IPS DF 6.9 (cell line): ENCODE measurements around the gene SLC9A6.
"Not testable (repeated sequence)": the region's sequence is repeated elsewhere in the genome, so short reads cannot be mapped to it uniquely, and the experiment has no call there.

Experiments
- DNase-seq: peaks from one replicate; pipeline ENCODE4 v3.0.0-alpha.2; 2013; ENCODE audit warnings: low read depth, low spot score
- H3K27ac ChIP-seq: one replicate; pipeline ENCODE4 v1.5.1; 2013; ENCODE audit warnings: low read length, control low read depth
- H3K27me3 ChIP-seq: 2 replicates; pipeline ENCODE4 v1.6.1; 2013; ENCODE audit warnings: mild to moderate bottlenecking, low read length; ENCODE audit not compliant: control insufficient read depth, insufficient read depth
- H3K36me3 ChIP-seq: 2 replicates; pipeline ENCODE4 v1.6.1; 2013; ENCODE audit warnings: low read length; ENCODE audit not compliant: control insufficient read depth, insufficient read depth
- H3K4me1 ChIP-seq: 2 replicates; pipeline ENCODE4 v1.6.1; 2013; ENCODE audit warnings: low read length; ENCODE audit not compliant: control insufficient read depth, insufficient read depth
- H3K4me3 ChIP-seq: 2 replicates; pipeline ENCODE4 v1.5.1; 2013; ENCODE audit warnings: mild to moderate bottlenecking, low read length
- H3K9me3 ChIP-seq: 2 replicates; pipeline ENCODE4 v1.6.1; 2013; ENCODE audit warnings: low read length, inconsistent platforms; ENCODE audit not compliant: control insufficient read depth, insufficient read depth
- WGBS: extraction: QIAGEN DNeasy Blood & Tissue Kit; methylation state at CpG from one replicate; pipeline ENCODE4 v1.1.7; 2013; ENCODE audit warnings: mixed read lengths, missing lambda C conversion rate; ENCODE audit not compliant: insufficient read length, insufficient coverage; 5-methylcytosine and 5-hydroxymethylcytosine counted together

The SLC9A6 gene

GRCh38 chrX:136045008-136045407 lies 59.8 kb downstream of the SLC9A6 start:
- no peaks in the 10 kb centered on the region for H3K4me1 ChIP-seq
- no peak overlapping the region for H3K4me3 ChIP-seq
- no peak for DNase-seq
- H3K9me3 ChIP-seq = no peaks in the 10 kb centered on the region
- no peaks in the 10 kb centered on the region for H3K36me3 ChIP-seq
- WGBS = no CpG with 5 or more reads among the region's 5 CpGs
- no peaks in the 10 kb centered on the region for H3K27me3 ChIP-seq
- no peak overlapping the region for H3K27ac ChIP-seq

GRCh38 chrX:136046295-136047015 lies 61.2 kb downstream of the SLC9A6 start:
- no peak for DNase-seq
- Histone ChIP-seq H3K4me3 (no peak overlapping the region), H3K27me3 (no peaks in the 10 kb centered on the region), H3K4me1 (no peaks in the 10 kb centered on the region), H3K27ac (no peak overlapping the region), H3K9me3 (no peaks in the 10 kb centered on the region), H3K36me3 (no peaks in the 10 kb centered on the region)
- no CpG with 5 or more reads among the region's 13 CpGs for WGBS

- Histone ChIP-seq H3K27ac (no peak overlapping the region), H3K9me3 (no peaks in the 10 kb centered on the region), H3K27me3 (no peaks in the 10 kb centered on the region), H3K36me3 (no peaks in the 10 kb centered on the region), H3K4me3 (no peak overlapping the region), H3K4me1 (no peaks in the 10 kb centered on the region)
- no peak for DNase-seq
- no CpG with 5 or more reads among the region's 2 CpGs for WGBS
Observed at GRCh38 chrX:136047016-136047642, 61.9 kb downstream of the SLC9A6 start.

- no peak overlapping the region for H3K4me3 ChIP-seq
- no peaks in the 10 kb centered on the region for H3K36me3 ChIP-seq
- no CpG with 5 or more reads among the region's 4 CpGs for WGBS
- no peaks in the 10 kb centered on the region for H3K9me3 ChIP-seq
- no peak for DNase-seq
- no peaks in the 10 kb centered on the region for H3K27me3 ChIP-seq
- H3K27ac ChIP-seq = no peak overlapping the region
- no peaks in the 10 kb centered on the region for H3K4me1 ChIP-seq
Observed at GRCh38 chrX:136047969-136048368, 62.7 kb downstream of the SLC9A6 start.

- H3K4me3 ChIP-seq = no peak overlapping the region
- no CpG with 5 or more reads among the region's 1 CpG for WGBS
- no peak for DNase-seq
Observed at GRCh38 chrX:136048446-136048845, 63.2 kb downstream of the SLC9A6 start.

GRCh38 chrX:136049608-136050007 lies 64.4 kb downstream of the SLC9A6 start:
- Histone ChIP-seq H3K27me3 (no peaks in the 10 kb centered on the region), H3K36me3 (no peaks in the 10 kb centered on the region), H3K4me3 (no peak overlapping the region), H3K27ac (no peak overlapping the region), H3K9me3 (no peaks in the 10 kb centered on the region), H3K4me1 (no peaks in the 10 kb centered on the region)
- WGBS = no CpG with 5 or more reads among the region's 3 CpGs
- no peak for DNase-seq

More at GRCh38 chrX:136048446-136048845, 63.2 kb downstream of the SLC9A6 start:
- no peaks in the 10 kb centered on the region for H3K36me3 ChIP-seq
- no peak overlapping the region for H3K27ac ChIP-seq
- no peaks in the 10 kb centered on the region for H3K4me1 ChIP-seq
- no peaks in the 10 kb centered on the region for H3K9me3 ChIP-seq
- no peaks in the 10 kb centered on the region for H3K27me3 ChIP-seq

- H3K27me3 ChIP-seq, H3K4me1 ChIP-seq, H3K27ac ChIP-seq, H3K9me3 ChIP-seq, H3K4me3 ChIP-seq, H3K36me3 ChIP-seq, DNase-seq: not testable (repeated sequence)
- no CpG with 5 or more reads among the region's 9 CpGs for WGBS
Observed at GRCh38 chrX:136050875-136051274, 65.6 kb downstream of the SLC9A6 start.

GRCh38 chrX:136051611-136052010 lies 66.4 kb downstream of the SLC9A6 start:
- no peaks in the 10 kb centered on the region for H3K27me3 ChIP-seq
- H3K4me3 ChIP-seq = no peak overlapping the region
- no peaks in the 10 kb centered on the region for H3K9me3 ChIP-seq
- H3K36me3 ChIP-seq = no peaks in the 10 kb centered on the region
- no peaks in the 10 kb centered on the region for H3K4me1 ChIP-seq
- WGBS = no CpG with 5 or more reads among the region's 3 CpGs
- no peak for DNase-seq
- H3K27ac ChIP-seq = no peak overlapping the region

GRCh38 chrX:136055651-136056221 lies 70.5 kb downstream of the SLC9A6 start:
- Histone ChIP-seq H3K4me1 (no peaks in the 10 kb centered on the region), H3K4me3 (no peak overlapping the region), H3K36me3 (no peaks in the 10 kb centered on the region), H3K9me3 (no peaks in the 10 kb centered on the region), H3K27me3 (no peaks in the 10 kb centered on the region), H3K27ac (no peak overlapping the region)
- no peak for DNase-seq
- no CpG with 5 or more reads among the region's 5 CpGs for WGBS

GRCh38 chrX:136057567-136057966 lies 72.3 kb downstream of the SLC9A6 start:
- Histone ChIP-seq H3K27ac (no peak overlapping the region), H3K36me3 (no peaks in the 10 kb centered on the region), H3K4me3 (no peak overlapping the region), H3K27me3 (no peaks in the 10 kb centered on the region), H3K4me1 (no peaks in the 10 kb centered on the region), H3K9me3 (no peaks in the 10 kb centered on the region)
- WGBS = no CpG with 5 or more reads among the region's 4 CpGs
- DNase-seq = no peak
